Measurements from ENCODE around the gene RHOT2.

The RHOT2 gene

DNA sequence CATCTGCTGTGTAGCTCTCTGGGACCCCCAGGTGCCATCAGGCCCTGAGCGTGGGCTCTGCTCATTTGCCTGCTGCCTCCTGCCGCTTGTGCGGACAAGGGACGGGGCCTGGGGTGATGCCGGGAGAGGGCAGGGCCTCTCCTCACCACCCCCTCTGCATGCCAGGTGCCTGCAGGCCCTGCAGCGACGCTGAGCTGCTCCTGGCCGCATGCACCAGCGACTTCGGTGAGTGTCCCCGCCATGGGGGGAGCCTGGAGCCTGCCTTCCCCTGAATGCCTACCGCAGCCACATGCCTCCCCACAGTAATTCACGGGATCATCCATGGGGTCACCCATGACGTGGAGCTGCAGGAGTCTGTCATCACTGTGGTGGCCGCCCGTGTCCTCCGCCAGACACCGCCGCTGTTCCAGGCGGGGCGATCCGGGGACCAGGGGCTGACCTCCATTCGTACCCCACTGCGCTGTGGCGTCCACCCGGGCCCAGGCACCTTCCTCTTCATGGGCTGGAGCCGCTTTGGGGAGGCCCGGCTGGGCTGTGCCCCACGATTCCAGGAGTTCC, 48.9 kb downstream of the RHOT2 start:
- TF ChIP-seq GATA3 (IDR thresholded peaks at IDR 0.05; ENCODE audit: low read depth, low read length) = no peak
- TF ChIP-seq GATA2 (IDR thresholded peaks at IDR 0.05; ENCODE audit: low read depth, low read length) = no peak

DNA sequence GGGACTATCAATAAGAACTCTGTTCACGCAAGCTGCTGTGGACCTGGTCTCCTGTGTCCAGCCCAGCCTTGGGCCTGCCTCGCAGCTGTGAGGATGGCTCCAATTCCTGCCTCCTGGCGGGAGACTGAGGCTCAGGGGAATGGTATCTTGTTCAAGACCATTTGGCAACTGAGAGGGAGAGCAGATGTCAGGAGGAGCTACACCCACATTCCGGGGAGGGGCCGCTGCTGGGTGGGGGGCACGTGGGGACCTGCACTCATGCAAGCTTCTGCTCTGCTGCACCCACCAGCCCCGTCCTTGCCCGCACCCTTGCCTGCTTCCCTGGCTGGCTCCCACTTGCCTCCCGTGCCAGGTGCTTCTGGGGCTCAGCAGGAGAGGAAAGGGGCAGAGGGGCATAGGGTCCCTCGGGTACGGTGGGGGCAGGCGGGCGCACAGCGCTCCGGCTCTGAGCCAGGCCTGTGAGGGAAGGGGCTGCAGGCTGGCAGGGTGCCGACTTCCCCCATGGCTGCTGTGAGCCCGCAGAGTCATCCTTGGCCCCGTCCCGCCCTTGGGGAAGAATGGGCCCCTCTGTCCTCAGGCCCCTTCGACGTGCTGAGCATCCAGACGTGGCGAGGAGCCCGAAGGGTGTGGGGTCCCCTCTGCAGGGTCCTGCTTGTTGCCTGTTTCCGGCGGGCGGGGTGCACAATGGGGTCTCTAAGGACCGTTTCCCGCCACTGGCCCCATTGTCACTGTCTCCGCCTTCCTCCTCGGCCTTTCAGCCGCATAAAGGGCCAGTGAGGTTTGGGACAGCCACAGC, 49.7 kb downstream of the RHOT2 start:
- TF ChIP-seq GATA3 (IDR thresholded peaks at IDR 0.05; ENCODE audit: low read depth, low read length) = no peak
- TF ChIP-seq GATA2 (IDR thresholded peaks at IDR 0.05; ENCODE audit: low read depth, low read length) = no peak

DNA sequence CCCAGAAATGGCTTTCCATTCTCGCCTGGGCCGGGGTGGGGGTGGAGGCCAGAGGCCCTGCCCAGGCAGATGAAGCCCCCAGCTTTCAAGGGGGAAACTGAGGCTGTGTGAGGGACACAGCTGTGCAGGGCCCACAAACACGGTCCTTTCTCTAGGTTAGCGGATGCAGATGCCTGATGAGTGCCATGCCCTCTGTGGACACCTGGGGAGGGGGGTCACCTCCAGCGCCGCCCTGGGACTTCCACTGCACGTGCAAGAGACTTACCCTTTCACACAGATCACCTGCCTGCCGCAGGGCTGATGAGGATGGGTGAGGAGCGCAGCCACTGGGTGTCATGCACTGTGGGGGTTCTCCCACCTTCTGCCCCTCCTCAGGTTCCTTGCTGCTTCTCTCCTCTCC, 50.5 kb downstream of the RHOT2 start:
- no peak for TF ChIP-seq GATA2 (IDR thresholded peaks at IDR 0.05; ENCODE audit: low read depth, low read length)
- TF ChIP-seq GATA3 (IDR thresholded peaks at IDR 0.05; ENCODE audit: low read depth, low read length) = no peak

DNA sequence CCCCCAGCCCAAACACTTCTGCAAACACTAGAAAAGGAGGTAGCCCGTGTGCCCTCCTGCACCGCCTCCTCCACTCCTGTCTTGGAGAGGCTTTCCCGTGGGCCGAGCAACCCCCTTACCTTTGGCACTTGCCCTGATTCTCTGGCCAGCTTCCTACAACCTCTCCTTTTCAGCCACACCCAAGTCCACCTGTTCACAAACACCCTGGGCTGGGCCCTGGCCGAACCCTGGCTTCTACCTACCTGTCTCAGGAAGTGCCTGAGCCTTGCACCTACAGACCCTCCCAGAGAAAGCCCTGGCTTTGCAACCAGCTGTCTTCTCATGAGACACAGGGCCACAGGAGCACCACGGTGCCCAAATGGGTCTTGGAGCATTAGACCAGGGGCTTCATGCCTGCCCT, 51.0 kb downstream of the RHOT2 start:
- TF ChIP-seq GATA3 (IDR thresholded peaks at IDR 0.05; ENCODE audit: low read depth, low read length) (no peak), GATA2 (IDR thresholded peaks at IDR 0.05; ENCODE audit: low read depth, low read length) (no peak)

DNA sequence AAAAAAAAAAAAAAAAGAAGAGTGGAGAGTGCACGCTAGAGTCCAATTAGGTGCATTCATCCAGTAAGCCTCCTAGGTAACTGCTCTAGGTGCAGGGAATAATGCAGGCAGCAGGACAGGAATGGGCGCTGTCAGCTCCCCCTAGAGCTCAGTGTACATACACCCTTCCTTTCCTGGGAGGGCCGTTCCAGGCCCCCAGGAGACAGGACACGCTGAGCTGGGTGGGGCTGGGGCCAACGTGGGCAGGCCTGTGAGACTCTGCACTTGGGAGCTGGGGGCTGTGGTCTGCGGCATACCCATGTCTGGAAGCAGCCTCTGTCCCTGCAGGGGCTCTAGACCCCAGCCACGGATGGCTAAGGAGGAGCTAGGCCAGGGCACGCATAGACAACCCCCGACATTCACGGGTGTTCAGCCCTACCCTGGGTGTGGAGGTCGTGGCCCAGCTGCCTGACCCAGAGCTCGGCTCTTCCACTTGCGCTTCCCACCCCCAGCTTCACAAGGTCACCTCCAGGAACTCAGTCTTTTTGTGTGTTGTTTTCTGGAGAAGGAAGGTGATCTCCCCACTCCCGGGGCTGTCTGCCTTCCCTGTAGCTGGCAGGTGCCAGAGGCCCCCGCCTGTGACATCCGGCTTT, 52.0 kb downstream of the RHOT2 start:
- TF ChIP-seq GATA3 (IDR thresholded peaks at IDR 0.05; ENCODE audit: low read depth, low read length) (no peak), GATA2 (IDR thresholded peaks at IDR 0.05; ENCODE audit: low read depth, low read length) (no peak)

DNA sequence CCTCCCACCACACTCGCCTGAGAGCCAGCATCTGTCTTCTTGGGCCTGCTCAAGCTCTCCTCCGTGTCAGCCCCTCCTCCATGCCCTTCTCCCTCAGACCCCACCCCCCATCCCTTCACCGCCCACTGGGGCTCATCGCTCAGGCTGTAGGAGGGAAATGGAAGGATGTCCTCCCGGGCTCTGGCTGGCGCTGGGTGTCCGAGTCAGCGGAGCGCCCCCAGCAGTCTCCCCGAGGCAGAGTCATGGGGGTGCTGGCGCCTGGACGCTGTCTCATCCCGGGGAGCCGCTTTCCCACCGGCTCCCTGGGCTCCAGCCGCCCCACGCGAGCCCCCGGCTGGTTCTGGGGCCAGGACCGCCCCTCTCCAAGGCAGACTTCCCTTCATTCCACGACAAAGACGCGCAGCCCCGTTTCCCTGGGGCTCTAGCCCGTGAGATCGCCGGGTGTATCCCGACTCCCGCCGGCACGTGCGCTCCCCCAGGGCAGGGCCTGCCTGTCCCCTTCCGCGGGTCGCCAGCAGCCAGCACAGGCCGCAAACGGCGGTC, 52.6 kb downstream of the RHOT2 start:
- TF ChIP-seq GATA3 (IDR thresholded peaks at IDR 0.05; ENCODE audit: low read depth, low read length) = no peak
- no peak for TF ChIP-seq GATA2 (IDR thresholded peaks at IDR 0.05; ENCODE audit: low read depth, low read length)

DNA sequence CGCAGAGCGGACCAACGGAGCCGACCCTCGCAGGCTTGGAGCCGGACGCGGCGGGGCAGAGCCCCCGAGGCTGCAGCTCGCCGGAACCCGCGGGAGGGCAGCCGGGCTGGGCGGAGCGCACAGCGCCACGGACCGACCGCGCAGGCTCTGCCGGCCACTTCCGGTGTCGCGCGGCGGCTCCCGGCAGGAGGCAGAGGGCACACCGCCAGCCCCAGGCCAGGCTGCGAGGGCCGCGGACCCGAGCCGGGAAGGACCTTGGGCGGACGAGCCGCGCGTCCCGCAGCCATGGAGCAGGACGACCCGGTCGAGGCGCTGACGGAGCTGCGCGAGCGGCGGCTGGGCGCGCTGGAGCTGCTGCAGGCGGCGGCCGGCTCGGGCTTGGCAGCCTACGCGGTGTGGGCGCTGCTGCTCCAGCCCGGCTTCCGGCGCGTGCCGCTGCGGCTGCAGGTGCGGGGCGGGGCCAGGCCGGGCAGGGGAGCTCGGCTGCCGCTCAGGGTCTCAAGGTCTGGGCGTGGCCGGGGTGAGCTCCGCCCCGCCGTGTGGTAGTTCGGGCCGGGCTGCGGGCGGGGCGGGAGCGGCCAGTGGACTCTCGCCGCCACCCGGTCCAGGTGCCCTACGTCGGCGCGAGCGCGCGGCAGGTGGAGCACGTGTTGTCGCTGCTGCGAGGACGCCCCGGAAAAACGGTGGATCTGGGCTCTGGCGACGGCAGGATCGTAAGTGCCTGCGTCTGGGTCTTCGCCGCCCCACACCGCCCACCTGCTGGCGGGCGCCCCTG, 53.2 kb downstream of the RHOT2 start, which contains the start of gene ANTKMT:
Gene ANTKMT (plus strand): TSS at position 157 of the 775 bp plus-strand sequence. CDS start 129 bp downstream, at position 286.
- TF ChIP-seq GATA2 (IDR thresholded peaks at IDR 0.05; ENCODE audit: low read depth, low read length) (no peak), GATA3 (IDR thresholded peaks at IDR 0.05; ENCODE audit: low read depth, low read length) (no peak)

DNA sequence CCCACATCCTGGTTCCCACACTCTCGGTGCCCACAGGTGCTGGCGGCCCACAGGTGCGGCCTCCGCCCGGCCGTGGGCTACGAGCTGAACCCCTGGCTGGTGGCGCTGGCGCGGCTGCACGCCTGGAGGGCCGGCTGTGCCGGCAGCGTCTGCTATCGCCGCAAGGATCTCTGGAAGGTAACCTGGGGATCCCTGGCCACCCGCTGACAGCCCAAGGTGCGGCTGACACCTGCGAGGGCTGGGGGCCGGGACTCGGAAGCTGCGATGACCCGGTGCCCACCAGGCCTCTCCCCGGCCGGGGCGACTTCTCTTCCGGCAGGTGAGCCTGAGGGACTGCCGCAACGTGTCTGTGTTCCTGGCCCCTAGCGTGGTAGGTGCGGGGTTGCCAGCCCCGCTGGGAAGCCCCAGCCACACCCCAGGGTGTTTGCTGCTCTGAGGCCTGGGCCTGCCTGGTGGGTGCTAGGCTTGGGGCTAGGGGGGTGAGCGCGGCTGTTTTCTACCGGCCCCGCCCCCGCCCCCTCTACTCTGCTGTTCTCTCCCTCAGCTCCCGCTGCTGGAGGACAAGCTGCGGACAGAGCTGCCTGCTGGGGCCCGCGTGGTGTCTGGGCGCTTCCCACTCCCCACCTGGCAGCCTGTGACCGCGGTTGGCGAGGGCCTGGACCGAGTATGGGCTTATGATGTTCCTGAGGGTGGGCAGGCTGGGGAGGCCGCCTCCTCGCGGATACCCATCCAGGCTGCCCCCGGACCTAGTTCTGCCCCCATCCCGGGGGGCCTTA, 54.0 kb downstream of the RHOT2 start:
- TF ChIP-seq GATA2 (IDR thresholded peaks at IDR 0.05; ENCODE audit: low read depth, low read length) (peak; percentile 69), GATA3 (IDR thresholded peaks at IDR 0.05; ENCODE audit: low read depth, low read length) (no peak)

DNA sequence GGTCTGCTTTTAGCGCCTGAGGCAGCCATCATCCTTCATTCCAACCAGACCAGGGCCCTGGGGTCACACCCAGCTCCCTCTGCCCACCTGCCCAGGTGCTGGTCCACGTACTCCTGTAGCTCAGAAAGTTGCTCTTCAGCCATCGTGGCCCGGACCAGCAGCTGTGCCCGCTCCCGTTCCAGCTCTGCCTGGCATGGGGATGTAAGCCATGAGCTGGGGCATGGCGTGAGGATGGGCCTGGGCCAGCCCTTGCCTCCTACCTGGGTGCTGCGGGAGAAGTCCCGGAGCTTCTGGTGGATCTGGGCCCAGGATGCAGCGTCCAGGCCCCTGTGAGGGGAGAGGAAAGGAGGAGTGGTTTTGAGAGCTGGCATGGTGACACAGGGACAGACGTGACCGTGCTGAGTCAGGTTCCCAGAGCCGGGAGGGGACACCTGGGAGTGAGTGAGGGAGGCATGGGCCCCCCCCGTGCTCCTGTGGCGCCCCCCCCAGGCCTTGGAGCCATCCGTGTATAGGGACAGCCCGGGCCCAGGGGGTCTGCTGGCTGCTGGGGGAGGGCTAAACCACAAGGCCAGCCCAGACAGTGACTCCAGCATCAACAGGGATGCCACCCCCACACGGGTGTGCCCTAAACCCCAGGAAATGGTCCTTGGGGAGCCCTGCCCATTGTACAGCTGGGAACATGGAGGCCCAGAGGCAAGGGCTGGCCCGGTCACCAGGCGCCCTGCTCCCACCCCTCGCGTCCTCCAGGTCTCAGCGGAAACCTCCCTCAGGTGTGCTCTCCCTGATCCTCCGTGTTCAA, 55.1 kb downstream of the RHOT2 start:
- TF ChIP-seq GATA3 (IDR thresholded peaks at IDR 0.05; ENCODE audit: low read depth, low read length) (no peak), GATA2 (IDR thresholded peaks at IDR 0.05; ENCODE audit: low read depth, low read length) (no peak)

DNA sequence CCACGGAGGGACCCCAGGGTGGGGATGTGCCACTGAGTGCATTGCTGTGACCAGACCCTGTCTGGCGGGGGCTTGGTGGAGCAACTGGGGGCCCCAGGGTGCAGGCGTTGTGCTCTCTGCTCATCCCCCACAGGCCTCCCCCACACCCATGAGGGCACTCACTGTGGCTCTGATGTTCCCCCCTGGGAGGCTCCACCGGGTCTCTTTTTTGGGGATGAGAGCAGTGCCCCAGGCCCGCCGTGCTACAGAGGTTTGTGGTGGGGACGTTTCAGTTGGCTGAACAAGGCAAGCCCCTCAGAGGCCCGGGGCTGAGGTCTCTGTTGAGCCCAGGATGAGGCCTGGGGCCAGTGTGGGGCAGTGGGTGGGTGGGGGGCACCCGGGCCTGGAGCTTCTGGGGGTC, 55.8 kb downstream of the RHOT2 start:
- no peak for TF ChIP-seq GATA3 (IDR thresholded peaks at IDR 0.05; ENCODE audit: low read depth, low read length)
- no peak for TF ChIP-seq GATA2 (IDR thresholded peaks at IDR 0.05; ENCODE audit: low read depth, low read length)
